Amygdala (tissue), 56 donors: ENCODE measurements around the gene NRAP.
A peak's percentile ranks its signal among the peaks of the same experiment; 100 is the strongest.
"Not testable (repeated sequence)": the region's sequence is repeated elsewhere in the genome, so short reads cannot be mapped to it uniquely, and the experiment has no call there.

Experiments
- DNase-seq, 56 donors: peaks; one replicate each; lab custom pipeline; 2025; lab: John Stamatoyannopoulos, UW

NRAP gene

GRCh38 chr10:113681533-113682470 is 18.0 kb upstream of the NRAP start:
- no peak for DNase-seq

- peak in 29 of 56 donors; percentile 5 to 58 (median 30) for DNase-seq
Measured at GRCh38 chr10:113680190-113681111, 16.6 kb upstream of the NRAP start.

- peak in 52 of 56 donors; percentile 14 to 79 (median 57) for DNase-seq
Measured at GRCh38 chr10:113679463-113680189, 15.8 kb upstream of the NRAP start, which contains the start of gene CASP7. TSS of gene CASP7 (plus strand) at chr10:113679912. CDS start at chr10:113697494, 17,582 bp downstream.

- no peak for DNase-seq
Measured at GRCh38 chr10:113666682-113667252, 2.9 kb upstream of the NRAP start.

GRCh38 chr10:113665806-113666354 is 2.0 kb upstream of the NRAP start:
- DNase-seq = no peak

- no peak for DNase-seq
Measured at GRCh38 chr10:113665352-113665751, 1.5 kb upstream of the NRAP start.

- no peak for DNase-seq
Measured at GRCh38 chr10:113663142-113663541, 699 bp downstream of the NRAP start.

GRCh38 chr10:113661332-113661731 is 2.5 kb downstream of the NRAP start:
- no peak for DNase-seq

GRCh38 chr10:113657544-113657943 is 6.3 kb downstream of the NRAP start:
- DNase-seq = no peak

GRCh38 chr10:113656896-113657295 is 6.9 kb downstream of the NRAP start:
- DNase-seq = no peak

GRCh38 chr10:113652456-113652855 is 11.4 kb downstream of the NRAP start:
- not testable (repeated sequence) for DNase-seq

GRCh38 chr10:113651898-113652297 is 11.9 kb downstream of the NRAP start:
- no peak for DNase-seq

- no peak for DNase-seq
Measured at GRCh38 chr10:113651021-113651420, 12.8 kb downstream of the NRAP start.

GRCh38 chr10:113650172-113650571 is 13.7 kb downstream of the NRAP start:
- no peak for DNase-seq

- DNase-seq = peak in 8 of 56 donors; percentile 1 to 35 (median 8)
Measured at GRCh38 chr10:113648478-113648877, 15.4 kb downstream of the NRAP start.

- DNase-seq = no peak
Measured at GRCh38 chr10:113647812-113648211, 16.0 kb downstream of the NRAP start.

GRCh38 chr10:113646336-113647201 is 17.3 kb downstream of the NRAP start:
- DNase-seq = peak in 36 of 56 donors; percentile 1 to 67 (median 28)
